Prostate gland (tissue), 2 donors: ENCODE measurements around the gene CD80. TPM values are rescaled to one million over a fixed set of nuclear protein-coding genes. Genes with fewer than 3 reads are reported as not detected.

ENCODE experiments used
- DNase-seq: peaks from one replicate; pipeline ENCODE4 v3.0.0-alpha.2; 2019; ENCODE audit warnings: low spot score
- H3K27ac ChIP-seq, 2 donors: fragments of 200-600 bp; sonication (generic); 2 replicates each; pipeline ENCODE4 v1.5.1; 2017 to 2019
- H3K27me3 ChIP-seq: fragments of 200-600 bp; sonication (generic); replicated peaks from 2 replicates; pipeline ENCODE4 v1.5.1; 2019; ENCODE audit not compliant: insufficient read depth
- H3K36me3 ChIP-seq, 2 donors: fragments of 200-600 bp; sonication (generic); 1 replicate in 1 of 2; 2 replicates in 1 of 2; pipeline versions ENCODE4 v1.5.1 to v1.8.1; 2017 to 2019
- H3K4me1 ChIP-seq: fragments of 200-600 bp; sonication (generic); replicated peaks from 2 replicates; pipeline ENCODE4 v1.5.1; 2019
- H3K4me3 ChIP-seq, 2 donors: fragments of 200-600 bp; sonication (generic); 2 replicates each; pipeline ENCODE4 v1.5.1; 2017 to 2019
- H3K9me3 ChIP-seq: fragments of 200-600 bp; sonication (generic); 2 replicates; pipeline ENCODE4 v1.5.1; 2017
- CTCF ChIP-seq, 4 experiments: fragments of 200-600 bp in 2 of 4; fragments of 450-650 bp in 2 of 4; sonication (generic) in 2 of 4; IDR thresholded peaks; 1 replicate in 3 of 4; 2 replicates in 1 of 4; pipeline ENCODE4 v1.5.1; 2016 to 2019; ENCODE audit warnings: antibody characterized with exemption in 4 of 4, mild to moderate bottlenecking in 2 of 4, moderate library complexity in 2 of 4
- POLR2A ChIP-seq: fragments of 450-650 bp; IDR thresholded peaks from one replicate; pipeline ENCODE4 v1.6.1; 2016; ENCODE audit warnings: antibody characterized with exemption, mild to moderate bottlenecking
- POLR2AphosphoS5 ChIP-seq: sonication (generic); formaldehyde crosslinking; IDR thresholded peaks from one replicate; pipeline ENCODE4 v1.6.1; 2017; ENCODE audit warnings: antibody characterized with exemption
- WGBS: methylation state at CpG from one replicate; pipeline ENCODE4 v1.1.5; 2018; 5-methylcytosine and 5-hydroxymethylcytosine counted together
- intact Hi-C: fragments of 100-400 bp; cut with DNase I; formaldehyde crosslinking; loops from one replicate; pipeline ENCODE4 v1.14.2; 2022
- total RNA-seq, 2 donors: library from RNA; depleted of rRNA; stranded (reverse); fragments of >200 nt; gene quantifications; one replicate each; pipeline ENCODE4 v1.1.0, GENCODE V29; 2016

Gene CD80
- total RNA-seq, 2 donors from 2014 or later, result not detected

GRCh38 chr3:119485563-119485962, 73.9 kb downstream of the CD80 start:
- H3K9me3 ChIP-seq, result no peaks in the 10 kb centered on the region
- no peaks in the 10 kb centered on the region for H3K27me3 ChIP-seq
- WGBS, result 91% methylated on average over 2 of the region's 2 CpGs
- DNase-seq, result no peak
- H3K36me3 ChIP-seq, result no peaks in the 10 kb centered on the region
- H3K4me3 ChIP-seq, result no peak overlapping the region
- intact Hi-C loops, result no loop called here
- TF ChIP-seq CTCF (IDR thresholded peaks at IDR 0.05), result no peak
- no peak overlapping the region for H3K27ac ChIP-seq
- H3K4me1 ChIP-seq, result no peaks in the 10 kb centered on the region

DNA sequence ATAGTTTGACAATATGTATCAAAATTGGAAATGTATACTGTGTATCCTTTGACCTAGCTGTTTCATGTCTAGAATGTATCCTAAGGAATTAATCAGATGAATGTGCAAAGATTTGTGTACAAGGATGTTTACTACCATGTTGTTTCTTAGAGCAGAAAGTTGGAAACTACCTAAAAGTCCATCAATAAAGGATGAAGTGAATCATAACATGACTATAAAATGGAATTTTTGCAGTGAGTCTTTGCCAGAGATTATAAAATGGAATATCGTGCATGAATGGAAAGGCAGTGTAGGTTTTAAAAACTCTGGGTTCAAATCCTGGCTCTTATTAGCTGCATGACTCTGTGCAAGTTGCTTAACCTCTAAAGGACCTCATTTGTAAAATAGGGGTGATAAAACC, 76.3 kb downstream of the CD80 start:
- Histone ChIP-seq H3K27ac (no peak overlapping the region), H3K27me3 (no peaks in the 10 kb centered on the region), H3K9me3 (no peaks in the 10 kb centered on the region), H3K4me3 (no peak overlapping the region), H3K36me3 (no peaks in the 10 kb centered on the region), H3K4me1 (no peaks in the 10 kb centered on the region)
- intact Hi-C loops, result no loop called here
- 79% methylated on average over 1 of the region's 1 CpG for WGBS
- no peak for DNase-seq
- TF ChIP-seq POLR2A (no peak), POLR2AphosphoS5 (no peak), CTCF (IDR thresholded peaks at IDR 0.05) (no peak)

- no peaks in the 10 kb centered on the region for H3K9me3 ChIP-seq
- no peak overlapping the region for H3K27ac ChIP-seq
- no peaks in the 10 kb centered on the region for H3K27me3 ChIP-seq
- 87% methylated on average over 2 of the region's 2 CpGs for WGBS
- intact Hi-C loops, result no loop called here
- H3K4me1 ChIP-seq, result no peaks in the 10 kb centered on the region
- TF ChIP-seq CTCF (IDR thresholded peaks at IDR 0.05) (no peak), POLR2A (no peak), POLR2AphosphoS5 (no peak)
- H3K4me3 ChIP-seq, result no peak overlapping the region
- no peak for DNase-seq
- H3K36me3 ChIP-seq, result no peaks in the 10 kb centered on the region
These were observed 78.3 kb downstream of the CD80 start for GRCh38 chr3:119481079-119481478.

Other genes with a start within 250 kb of the CD80 start
- gene TMEM39A, start 96.0 kb downstream of the CD80 start, total RNA-seq, result 10 to 100 TPM; 20.6 to 72.0 TPM
- 10 to 100 TPM in 1 of 2 donors, 1 to 10 TPM in 1; 7.5 to 14.9 TPM for gene POGLUT1, start 90.7 kb downstream of the CD80 start, total RNA-seq
- gene TIMMDC1, start 61.1 kb downstream of the CD80 start, total RNA-seq, result 10 to 100 TPM; 65.7 to 67.7 TPM
- 10 to 100 TPM in 1 of 2 donors, 1 to 10 TPM in 1; 8.2 to 14.8 TPM for gene ADPRH, start 19.9 kb upstream of the CD80 start, total RNA-seq
- 1 to 10 TPM; 2.8 to 9.1 TPM for gene PLA1A, start 38.3 kb upstream of the CD80 start, total RNA-seq
- gene POPDC2, start 101.0 kb upstream of the CD80 start, total RNA-seq, result 10 to 100 TPM in 1 of 2 donors, 1 to 10 TPM in 1; 8.7 to 26.5 TPM
- 10 to 100 TPM; 26.4 to 29.5 TPM for gene COX17, start 117.8 kb upstream of the CD80 start, total RNA-seq
- 10 to 100 TPM in 1 of 2 donors, 1 to 10 TPM in 1; 2.5 to 11.6 TPM for gene CFAP91, start 143.4 kb upstream of the CD80 start, total RNA-seq
- gene NR1I2, start 222.5 kb upstream of the CD80 start, total RNA-seq, result under 1 TPM in 1 of 2 donors, not detected in 1; 0.85 TPM